NCI-H226 (cell line): ENCODE results near the gene SASH1.
A peak's percentile ranks its signal among the peaks of the same experiment; 100 is the strongest.
"Not testable (repeated sequence)": the region's sequence is repeated elsewhere in the genome, so short reads cannot be mapped to it uniquely, and the experiment has no call there.

Experiments
- DNase-seq: peaks from one replicate; pipeline ENCODE4 v3.0.0-alpha.2; 2015

The SASH1 gene

DNA sequence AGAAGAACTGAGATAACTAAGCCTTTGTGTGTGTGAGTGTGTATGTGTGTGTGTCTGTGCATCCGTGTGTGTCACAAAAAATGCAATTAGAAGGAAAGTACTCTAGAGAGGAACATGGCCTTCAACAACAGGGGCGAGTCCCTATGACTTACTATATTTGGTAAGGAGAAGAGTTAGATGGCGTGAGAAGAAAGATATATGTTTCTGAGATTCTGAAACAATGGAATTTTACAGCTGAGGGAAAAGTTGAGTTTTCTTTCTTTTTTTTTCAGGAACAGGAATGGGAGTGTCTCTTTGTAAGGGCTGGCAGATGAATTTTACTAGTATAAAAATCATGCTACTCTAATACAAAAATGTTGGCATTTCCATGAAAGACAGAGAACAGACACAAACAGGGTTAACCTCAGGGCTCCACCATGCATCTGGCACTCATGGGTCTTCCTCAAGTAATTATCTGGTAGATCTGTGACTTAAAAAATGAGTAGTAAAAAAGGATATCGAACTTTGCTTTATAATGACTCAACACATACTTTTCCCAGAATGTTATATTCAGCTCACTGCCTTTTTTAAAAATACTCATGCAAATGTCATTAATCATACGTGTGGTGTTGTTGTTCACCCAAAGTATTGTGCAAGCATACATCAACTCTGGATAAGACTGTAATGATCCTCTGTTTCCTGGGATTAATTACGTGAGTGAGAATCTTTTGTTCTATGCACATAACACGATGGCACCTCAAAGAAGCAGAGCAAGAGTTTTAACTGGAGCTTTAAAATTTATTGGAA, 12.8 kb upstream of the SASH1 start:
- DNase-seq: peak; percentile 79

DNA sequence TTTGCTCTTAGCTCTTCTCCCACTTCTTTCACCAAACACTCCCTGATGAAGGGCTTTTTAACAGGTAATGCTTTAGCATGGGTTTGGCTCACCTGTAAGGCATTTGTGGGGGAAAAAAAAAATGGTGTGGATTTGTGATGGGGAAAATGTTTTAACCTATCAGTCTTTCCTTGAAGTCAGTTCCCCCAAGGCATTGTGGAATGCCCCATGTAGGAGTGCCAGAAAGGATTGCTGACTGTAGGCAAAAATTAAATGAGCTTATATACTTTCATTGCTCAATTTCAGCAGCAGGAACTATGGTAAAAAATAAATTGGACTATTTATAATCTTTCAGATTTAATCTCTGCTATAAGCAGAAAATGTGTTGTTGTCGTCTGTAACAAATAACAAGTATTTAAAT, 10.6 kb upstream of the SASH1 start:
- peak; percentile 57 for DNase-seq

DNA sequence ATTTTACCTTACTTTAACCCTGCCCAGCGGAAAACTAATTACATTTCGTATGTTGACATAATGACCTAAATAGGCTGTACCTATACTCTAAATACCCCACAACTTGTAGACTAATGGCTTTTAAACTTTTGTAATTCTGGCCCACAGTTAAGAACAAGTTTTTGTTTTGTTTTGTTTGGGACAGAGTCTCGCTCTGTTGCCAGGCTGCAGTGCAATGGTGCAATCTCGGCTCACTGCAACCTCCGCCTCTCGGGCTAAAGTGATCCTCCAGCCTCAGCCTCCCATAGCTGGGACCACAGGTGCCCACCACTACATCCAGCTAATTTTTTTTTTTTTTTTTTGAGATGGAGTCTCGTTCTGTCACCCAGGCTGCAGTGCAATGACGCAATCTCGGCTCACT, 5.7 kb upstream of the SASH1 start:
- no peak for DNase-seq

DNA sequence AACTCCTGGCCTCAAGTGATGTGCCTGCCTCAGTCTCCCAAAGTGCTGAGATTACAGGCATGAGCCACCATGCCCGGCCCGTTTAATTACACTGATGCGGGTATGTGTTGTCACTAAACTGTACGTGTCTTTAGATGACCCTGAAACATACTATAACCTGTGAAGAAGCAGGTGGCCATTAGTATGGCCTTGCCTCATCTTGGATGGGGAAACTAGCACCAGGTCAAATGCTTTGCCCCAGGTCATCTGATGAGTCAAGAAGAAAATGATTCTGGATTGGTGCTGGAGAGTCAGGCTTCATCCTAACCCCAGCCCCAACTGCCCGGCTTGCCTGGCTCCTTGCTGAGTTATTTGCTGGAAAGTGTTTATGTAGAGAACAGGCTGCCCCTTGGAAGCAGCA, 2.9 kb upstream of the SASH1 start:
- DNase-seq: no peak

DNA sequence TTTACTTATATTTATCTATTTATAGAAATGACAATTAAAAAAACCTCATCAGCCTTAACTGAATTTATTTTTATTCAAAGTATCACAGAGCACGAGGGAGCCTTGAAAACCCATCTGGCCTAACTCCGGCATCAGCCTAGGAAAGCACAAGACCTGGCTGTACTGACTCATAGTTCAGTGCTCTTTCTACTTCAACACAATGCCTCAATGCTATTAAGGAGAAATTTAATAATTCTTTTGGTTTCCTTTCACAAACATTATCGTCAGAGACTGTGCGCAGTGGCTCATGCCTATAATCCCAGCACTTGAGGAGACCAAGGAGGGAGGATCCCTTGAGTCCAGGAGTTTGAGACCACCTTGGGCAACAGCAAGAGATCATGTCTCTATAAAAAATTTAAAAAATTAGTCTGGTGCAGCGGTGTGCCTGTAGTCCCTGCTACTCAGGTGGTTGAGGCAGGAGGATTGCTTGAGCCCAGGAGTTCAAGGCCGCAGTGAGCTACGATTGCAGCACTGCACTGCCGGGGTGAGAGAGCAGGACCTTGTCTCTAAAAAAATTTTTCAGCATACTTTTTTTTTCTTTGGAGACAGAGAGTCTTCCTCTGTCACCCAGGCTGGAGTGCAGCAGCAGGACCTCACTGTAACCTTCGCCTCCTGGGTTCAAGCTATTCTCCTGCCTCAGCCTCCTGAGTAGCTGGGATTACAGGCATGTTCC, 1.9 kb upstream of the SASH1 start:
- DNase-seq: no peak

DNA sequence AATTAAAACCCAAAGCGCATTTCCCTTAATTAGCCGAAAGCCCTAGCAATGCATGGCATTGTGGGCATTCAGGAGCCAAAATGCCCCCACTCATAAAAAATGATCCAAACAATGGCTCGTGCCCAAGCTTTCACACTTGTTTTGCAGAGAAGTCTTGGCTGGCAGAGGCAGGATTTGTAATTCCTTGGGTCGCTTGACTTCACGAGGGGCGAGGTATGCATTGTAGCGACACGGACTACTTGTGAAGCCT, 613 bp upstream of the SASH1 start:
- no peak for DNase-seq

DNA sequence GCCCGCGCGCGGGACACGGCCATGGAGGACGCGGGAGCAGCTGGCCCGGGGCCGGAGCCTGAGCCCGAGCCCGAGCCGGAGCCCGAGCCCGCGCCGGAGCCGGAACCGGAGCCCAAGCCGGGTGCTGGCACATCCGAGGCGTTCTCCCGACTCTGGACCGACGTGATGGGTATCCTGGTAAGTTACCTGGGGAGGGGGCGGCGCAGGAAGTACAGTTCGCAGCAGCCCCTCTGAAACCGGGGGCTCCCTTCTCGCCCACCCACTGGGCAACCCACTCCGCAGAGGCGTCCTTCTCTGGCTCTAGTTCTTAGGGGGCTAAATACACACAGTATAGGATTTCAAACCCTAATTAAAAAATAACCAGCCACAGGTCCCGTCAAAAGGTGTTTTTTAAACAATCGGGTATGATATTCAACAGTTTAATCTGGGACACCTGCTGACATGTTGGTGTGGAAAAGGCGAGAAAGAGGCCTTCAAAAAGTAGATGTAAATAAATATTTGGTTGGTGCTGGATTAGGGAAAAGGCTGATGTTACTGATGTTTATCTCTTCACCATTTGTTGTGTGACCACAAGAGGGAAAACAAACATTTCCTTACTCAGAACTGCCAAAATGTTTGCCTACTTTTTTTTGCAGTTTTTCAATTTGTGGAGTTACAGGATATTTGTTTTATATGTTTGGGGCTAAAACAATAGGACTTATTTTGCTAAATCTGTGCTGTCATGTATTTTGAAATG, 577 bp downstream of the SASH1 start:
- no peak for DNase-seq

DNA sequence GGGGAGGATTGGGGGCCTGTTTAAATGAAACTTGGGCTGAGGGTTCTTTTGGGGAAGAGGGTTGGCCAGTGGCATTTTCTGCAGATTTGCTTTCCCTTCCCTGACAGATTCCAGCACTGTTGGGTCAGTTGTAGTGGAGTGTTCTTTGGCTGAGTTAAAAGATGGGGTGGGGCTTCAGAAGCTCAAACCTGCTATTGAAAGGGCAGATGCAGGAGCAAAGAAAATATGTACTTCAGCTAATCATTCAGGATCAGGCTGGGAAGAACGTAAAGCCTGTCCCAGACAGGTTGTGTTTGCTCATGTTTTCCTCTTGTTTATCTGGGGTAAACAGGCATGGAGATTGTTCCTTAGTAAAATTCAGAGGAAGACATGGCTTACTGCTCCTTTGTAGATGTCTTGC, 2.5 kb downstream of the SASH1 start:
- DNase-seq: no peak

DNA sequence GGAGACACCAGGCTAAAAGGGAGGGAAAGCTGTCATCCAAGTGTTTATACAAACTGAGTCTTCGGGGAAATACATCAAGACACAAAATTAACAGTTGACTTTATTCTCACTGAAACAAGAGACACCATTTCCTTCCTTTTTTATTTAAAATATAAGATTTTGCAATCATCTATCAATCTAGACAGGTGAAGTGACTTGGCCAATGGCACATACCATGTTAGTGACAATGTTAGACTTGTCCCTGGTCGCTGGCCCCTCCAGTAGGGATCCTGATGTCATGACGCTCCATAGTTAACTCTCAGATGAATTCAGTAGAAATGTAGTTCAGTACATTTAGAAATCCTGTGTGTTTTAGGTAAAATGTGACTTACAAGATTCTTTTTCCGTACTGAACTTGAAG, 2.9 kb downstream of the SASH1 start:
- DNase-seq: no peak

DNA sequence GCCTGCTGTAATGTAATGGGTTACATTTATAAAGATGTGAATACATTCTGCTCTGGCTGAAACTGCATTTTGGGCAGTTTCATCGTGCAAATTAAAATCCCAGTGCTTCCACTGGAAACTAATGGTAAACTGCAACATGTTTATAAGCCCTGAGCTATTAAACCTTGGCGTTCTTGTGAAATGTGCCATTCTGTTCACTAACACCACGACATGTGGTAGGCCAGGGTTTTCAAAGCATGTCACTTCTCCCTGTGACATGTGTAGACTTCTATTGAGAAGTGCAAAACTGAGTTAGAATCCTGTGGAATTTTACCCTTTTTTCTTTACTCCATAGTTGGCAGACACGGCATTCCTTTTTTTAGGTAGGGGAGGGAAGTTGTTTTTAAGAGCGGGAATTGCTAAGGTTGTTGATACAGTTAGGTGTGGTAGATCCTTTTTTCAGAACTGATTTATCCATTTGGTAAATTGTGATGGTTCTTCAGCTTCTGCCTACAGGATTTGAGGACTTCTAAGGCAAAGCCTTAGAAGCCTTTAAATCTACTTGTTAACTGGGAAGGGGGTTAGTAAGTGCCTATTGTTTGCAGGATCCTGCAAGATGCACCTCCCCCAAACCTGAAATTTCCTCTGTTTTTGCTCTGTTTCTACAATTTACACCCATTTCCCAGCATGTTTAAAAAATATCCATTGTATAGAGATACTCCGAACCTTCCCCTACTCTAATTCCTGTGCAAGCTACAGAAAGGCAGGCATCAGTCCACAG, 4.2 kb downstream of the SASH1 start:
- DNase-seq: no peak

DNA sequence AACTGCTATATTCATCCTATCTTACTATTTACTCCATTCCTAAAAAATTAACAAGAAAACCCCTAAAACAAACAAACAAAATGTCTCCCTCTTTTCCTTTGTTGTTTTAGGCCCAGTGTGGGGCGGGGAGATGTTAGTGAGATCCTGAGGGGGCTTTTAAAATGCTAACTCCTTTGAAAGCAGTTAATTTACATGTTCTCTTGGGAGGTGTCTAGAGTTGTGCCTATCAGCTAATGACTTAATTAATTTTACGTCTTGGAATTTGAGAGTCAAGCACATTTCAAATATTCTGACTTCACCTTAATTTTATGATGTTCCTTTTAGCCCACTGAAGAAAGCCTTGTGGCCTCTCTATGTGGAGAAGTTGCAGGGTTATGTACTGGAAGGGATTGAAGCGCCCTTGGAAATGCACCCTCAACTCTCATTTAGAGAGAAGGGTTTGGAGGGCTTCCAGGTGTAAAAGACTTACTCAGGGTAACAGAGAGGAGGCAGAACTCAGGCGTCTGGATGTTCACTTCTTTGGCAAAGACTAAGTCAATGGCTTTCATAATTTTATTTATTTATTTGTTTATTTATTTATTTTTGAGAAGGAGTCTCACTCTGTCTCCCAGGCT, 4.9 kb downstream of the SASH1 start:
- DNase-seq: no peak

DNA sequence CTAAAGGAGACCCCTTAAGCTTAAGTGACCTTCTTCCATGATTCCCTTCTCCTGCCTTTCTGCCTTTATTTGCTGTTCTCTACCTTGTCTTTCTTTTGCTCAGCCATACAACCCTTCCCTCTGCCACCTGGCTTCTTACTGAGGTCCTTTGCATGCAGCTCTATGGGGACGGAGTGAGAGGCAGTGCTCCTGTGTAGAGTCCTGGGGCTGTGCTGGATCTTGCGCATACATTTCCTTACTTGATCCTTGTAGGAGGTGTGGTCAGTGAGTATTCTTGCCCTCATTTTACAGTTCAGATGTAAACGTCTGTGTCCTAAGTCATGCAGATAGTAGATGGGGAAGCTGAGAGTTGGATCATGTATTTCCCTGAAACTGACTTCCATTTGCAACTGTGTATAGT, 5.7 kb downstream of the SASH1 start:
- DNase-seq: no peak

DNA sequence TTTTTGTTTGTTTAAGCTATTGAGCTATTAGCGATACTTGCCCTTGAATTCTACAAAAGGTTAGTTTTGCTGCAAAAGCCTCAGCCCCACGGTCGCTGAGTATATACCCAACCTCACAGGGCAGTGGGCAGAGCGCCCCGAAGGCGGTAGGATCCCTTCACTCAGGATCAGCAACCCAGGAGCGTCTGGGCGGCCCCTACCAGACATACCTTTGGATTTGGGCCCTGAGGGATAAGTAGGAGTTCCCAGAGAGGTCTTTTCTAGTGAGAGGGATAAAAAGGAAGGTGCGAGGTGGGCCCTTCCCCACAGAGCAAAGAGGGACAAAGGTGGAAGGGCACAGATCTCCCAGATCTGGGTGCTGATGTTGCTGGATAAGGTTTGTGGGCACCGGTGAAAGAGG, 6.1 kb downstream of the SASH1 start:
- no peak for DNase-seq

DNA sequence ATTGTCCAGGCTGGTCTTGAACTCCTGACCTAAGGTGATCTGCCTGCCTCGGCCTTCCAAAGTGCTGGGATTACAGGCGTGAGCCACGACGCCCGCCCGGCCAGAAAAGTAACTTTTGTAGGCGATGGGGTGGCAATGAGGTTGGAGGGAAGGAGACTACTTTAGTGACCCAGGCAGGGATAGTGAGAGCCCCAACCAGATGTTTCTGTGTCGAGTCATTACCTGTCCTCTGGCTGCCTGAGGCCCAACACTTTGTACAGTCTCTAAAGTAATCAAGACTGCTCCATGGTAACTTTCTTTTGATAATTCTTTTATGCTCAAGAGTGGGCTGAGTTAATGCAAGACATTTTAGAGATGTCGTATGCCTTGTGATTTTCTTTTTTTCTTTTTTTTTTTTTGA, 6.8 kb downstream of the SASH1 start:
- no peak for DNase-seq

DNA sequence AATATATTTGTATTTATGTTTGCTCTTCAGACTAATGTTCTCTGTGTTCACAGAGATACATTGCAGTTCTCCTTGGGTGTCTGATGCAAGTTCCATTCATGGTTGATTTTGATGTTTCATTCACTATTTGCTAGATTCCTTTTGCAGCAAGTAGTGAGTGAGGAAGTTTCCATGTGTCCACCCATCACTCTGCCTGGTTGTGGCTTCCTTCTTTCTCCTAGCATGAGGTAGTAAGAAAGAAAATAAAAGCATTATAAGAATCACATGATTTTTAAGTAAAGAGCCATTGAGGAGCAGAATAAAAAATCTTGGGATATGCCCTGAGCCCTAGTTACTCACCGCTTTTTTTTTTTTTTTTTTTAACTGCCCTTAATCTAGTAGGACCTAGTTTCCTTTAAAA, 8.7 kb downstream of the SASH1 start:
- DNase-seq: no peak

DNA sequence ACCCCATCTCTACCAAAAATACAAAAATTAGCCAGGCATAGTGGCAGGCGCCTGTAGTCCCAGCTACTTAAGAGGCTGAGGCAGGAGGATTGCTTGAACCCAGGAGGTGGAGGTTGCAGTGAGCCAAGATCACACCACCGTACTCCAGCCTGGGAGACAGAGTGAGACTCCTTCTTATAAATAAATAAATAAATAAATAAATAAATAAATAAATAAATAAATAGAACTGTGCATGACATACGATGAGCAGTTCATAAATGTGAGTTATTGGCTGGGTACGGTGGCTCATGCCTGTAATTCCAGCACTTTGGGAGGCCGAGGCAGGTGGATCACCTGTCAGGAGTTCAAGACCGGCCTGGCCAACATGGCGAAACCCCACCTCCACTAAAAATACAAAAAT, 9.8 kb downstream of the SASH1 start:
- DNase-seq: not testable (repeated sequence)

DNA sequence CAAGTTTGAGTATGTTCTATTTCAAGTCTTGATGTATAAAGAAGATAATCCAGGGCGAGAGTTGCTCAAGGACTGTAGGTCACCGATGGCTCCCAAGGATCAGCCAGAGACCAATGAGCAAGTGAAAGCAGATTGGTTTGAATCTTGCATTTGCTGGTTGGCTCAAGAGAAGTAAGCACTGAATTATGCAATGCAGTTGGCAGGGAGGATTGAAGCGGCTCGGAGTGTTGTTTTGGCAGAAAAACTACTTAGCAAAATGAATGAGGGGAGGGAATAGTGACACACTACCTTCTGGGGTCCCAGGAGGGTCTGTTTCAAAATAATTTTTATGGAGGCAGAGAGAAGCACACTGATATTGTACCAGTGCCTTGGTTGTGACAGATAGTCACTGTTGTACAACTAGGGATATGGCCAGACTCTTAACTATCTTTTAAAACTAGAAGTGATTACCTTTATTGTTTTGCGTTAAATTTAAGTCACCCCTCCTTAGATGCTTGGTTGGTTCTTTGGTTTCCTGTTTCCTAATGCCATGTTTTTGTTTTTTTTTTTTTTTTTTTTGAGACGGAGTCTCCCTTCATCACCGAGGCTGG, 15.7 kb downstream of the SASH1 start:
- peak; percentile 18 for DNase-seq

DNA sequence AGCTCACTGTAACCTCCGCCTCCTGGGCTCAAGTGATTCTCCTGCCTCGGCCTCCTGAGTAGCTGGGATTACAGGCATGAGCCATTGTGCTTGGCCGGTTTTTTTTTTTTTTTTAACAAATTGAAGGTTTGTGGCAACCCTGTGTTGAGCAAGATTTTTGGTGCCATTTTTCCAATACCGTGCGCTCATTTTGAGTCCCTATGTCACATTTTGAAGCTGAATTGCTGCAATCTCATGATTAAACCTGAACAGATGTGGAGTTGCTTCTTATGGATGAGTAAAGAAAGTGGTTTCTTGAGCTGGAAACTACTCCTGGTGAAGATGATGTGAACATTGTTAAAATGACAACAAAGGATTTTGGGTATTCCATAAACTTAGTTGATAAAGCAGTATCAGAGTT, 16.6 kb downstream of the SASH1 start:
- DNase-seq: no peak

DNA sequence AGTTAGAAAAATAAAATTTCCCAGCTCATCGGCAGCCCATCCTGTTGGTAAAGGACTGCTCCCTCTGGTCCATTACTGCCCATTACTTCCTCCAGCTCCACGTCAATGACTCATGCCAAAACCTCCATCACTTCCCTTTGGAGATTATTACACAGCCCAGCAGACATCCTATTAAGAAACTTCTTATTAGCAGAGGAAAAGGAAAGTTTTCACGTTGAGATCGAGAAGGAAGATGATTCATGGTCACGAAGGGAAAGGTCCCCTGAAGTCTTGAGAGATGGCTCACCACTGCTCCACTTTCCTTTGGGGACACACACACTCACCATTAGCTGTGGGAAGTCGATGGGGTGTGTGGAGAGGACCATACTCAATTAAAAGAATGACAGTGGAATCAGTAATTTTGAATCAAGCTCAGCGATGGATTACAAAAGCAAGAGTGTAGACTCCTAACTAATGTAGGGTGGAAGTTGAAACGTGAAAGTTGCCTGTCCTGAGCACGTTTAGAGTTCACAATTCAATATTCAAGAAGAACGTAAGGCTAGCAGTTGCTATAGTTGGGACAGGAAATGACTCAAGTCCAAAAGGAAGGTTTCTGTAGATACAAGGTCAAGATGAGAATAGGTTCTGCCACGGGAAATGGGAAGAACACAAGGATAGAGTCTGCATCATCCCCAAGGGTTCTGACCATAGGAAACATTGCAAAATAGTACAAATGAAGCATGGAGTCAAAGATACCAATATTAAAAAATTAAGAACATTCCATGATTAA, 21.6 kb downstream of the SASH1 start:
- DNase-seq: peak; percentile 23

DNA sequence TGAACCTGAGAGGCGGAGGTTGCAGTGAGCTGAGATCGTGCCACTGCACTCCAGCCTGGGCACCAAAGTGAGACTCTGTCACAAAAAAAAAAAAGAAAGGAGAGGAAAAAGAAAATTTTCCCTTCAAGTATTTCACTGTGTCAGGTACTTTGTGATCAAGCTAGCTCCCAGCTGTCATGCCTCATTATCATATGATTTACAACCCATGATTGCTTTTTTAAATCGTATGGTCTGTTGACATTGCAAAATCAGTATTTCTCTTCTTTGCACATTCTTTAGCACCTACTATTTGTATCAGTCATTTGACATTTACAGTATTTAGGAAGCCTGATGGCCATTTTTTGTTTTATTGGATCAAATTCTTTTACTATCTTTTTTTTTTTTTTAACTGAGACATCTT, 22.4 kb downstream of the SASH1 start:
- DNase-seq: no peak

DNA sequence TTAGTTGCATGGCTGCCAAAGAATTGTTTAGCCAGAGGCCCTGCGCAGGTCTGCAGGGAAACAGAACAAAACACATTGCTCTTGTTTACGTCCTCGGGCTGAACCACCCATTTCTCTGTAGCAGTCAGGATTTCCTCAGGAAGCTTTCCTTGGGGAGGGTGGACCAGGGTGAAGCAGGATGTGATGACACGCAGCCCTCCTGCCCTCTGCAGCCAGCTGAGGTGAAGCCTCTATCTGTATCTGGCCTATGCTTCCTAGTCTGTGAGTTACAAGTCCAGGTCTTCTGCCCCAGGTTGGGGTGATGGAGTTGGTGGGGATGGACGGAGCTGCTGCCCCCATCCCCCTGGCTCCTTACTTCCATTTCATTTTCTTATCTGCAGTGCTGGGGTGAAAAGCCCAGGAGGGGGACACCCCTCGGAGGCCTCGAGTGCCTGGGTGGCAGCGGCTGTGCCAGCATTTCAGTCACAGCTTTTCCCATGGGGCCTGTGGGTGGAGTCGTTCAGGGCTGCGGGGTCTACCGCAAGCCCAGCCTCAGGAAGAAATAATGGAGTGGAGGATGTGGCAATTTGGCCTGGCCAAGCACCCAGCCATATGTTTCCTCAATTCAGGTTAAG, 24.9 kb downstream of the SASH1 start:
- peak; percentile 70 for DNase-seq
